SIG-M5 treated with dmso at 0.1 percent for 504 hours (cell line): Measurements from ENCODE around the gene GSC2.

ENCODE experiments used
- DNase-seq: peaks from one replicate; lab custom pipeline; 2025; ENCODE audit not compliant: unreplicated experiment; lab: John Stamatoyannopoulos, UW

The GSC2 gene

DNA sequence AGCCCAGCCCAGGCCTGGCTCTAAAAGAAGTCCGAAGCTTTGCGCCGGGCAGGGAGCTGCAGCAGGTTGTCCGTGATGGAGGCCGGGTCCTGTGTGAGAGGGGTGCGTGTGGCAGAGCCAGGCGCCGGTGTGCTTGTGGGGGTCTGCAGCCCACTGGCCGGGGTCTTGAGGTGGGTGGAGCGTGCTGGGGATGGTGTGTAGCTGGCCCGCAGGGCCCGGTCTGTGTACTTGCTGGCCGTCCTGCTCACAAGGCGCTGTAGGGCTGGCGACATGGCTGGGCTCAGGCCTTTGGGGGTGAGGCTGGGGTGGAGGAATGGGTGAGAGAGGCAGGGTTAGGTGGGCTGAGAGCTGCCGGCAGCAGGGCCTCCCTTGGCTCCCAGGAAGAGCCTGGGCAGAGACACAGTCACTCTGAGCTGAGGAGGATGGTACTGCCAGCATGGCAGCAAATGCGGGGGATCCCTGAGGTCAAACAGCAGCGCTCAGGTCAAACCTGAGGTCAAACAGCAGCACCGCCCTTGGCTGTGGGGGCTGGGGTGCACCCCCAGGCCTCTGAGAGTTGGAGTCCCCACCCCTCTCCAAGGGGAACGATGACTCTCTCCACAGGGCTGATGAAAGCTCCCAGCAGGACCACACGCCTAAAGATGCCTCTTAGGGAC, 15.8 kb downstream of the GSC2 start:
- DNase-seq = no peak

DNA sequence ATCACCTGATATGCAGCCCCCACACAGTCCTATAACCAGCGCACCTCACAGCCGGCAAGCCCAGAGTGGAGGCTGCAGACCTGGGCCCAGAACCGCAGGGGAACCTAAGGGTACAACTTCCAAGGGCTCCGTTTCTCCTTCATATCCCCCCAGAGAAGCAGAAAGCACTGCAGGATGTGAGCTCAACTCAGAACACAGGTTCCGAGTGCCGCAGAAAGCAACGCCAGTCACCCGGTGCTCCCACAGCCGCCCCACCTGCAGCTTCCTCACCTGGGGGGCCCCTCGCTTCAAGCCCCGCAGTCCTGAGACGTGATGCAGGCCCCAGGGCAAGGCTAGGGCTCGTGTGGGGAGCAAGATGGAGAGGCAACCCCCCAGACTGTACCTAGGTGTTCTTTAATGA, 16.5 kb downstream of the GSC2 start:
- no peak for DNase-seq

DNA sequence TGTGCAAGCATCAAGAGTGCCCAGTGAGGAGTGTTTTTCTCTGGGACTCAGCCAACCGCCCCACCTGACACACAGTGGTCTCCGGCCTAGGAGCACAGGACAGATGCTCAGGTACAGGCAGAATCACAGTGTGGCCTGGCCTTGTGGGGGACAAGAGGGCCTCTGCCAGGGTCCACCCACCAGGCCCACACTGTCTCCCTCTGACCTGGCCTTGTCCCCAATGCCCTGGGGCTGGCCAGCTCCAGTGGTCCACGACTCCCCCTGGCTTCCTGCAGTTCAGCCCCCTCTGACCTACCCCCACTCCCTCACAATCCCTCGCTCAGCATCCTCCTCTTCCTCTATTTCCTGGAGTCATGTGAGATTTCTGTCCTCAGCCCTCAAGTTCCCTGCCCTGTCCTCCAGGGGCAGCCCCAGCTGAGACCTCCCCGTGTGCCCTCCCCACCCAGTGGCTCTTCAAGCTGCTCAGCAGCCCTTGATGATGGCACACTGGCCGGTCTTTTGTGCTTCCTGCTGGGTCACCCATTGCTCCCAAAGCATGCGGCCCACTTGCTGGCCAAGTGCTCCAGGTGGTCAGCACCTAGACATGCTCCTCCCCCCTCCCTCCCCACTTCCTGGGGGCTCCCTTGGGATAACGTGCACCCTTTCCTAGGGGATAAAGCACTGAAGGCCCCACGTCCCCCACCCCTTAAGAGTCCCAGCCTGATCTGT, 17.2 kb downstream of the GSC2 start:
- no peak for DNase-seq

DNA sequence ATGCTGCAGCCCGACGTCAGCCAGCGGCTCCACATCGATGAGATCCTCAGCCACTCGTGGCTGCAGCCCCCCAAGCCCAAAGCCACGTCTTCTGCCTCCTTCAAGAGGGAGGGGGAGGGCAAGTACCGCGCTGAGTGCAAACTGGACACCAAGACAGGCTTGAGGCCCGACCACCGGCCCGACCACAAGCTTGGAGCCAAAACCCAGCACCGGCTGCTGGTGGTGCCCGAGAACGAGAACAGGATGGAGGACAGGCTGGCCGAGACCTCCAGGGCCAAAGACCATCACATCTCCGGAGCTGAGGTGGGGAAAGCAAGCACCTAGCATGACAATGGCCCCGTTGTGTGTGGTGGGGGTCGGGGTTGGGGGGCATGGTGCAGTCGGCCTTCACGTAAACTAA, 17.9 kb downstream of the GSC2 start:
- DNase-seq = no peak

DNA sequence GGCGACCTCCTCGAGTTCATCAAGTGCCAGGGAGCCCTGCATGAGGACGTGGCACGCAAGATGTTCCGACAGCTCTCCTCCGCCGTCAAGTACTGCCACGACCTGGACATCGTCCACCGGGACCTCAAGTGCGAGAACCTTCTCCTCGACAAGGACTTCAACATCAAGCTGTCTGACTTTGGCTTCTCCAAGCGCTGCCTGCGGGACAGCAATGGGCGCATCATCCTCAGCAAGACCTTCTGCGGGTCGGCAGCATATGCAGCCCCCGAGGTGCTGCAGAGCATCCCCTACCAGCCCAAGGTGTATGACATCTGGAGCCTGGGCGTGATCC, 18.4 kb downstream of the GSC2 start:
- no peak for DNase-seq

DNA sequence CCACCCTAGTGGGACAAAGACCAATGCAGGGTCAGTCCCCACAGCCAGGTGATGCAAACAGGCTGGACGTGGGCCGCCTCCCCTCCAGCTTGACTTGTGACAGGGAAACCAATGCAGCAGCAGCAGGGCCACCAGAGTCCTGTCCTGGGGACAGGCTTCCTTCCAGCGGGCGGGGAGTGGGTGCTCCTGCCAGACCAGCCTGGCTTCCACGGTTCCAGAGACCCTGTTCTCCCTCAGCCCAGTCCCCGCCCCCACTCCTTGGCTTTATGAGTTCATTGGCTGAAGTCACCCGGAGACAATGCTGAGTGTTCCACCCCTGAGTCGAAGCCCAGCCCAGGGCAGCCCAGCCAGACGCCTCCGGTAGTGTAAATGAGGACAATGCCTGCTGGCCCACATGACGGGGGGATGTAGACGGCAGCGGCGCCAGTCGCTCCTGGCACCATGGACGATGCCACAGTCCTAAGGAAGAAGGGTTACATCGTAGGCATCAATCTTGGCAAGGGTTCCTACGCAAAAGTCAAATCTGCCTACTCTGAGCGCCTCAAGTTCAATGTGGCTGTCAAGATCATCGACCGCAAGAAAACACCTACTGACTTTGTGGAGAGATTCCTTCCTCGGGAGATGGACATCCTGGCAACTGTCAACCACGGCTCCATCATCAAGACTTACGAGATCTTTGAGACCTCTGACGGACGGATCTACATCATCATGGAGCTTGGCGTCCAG, 19.0 kb downstream of the GSC2 start, which contains the start of gene TSSK2:
Gene TSSK2 (plus strand): TSS at position 350 of the 726 bp plus-strand sequence. CDS start 92 bp downstream, at position 442.
- DNase-seq = no peak

DNA sequence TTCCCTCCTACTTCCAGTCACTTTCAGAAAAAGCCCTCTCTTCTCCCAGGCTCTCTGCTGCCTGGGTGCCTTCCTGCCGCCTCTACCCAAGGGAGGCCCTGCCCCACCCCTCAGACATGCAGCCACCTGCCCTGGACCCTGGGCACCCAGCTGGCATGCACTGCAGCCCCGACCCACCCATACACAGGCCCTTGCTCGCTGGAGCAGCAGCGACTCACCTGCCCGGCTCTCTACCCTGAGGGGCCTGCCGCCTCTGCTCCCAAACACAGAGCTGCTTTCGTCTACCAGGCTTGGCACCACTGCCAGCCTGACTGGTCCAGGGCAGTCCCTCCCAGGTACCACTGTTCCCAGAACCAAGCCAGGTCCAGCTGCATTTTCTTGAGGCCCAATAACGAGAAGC, 20.2 kb downstream of the GSC2 start:
- no peak for DNase-seq

DNA sequence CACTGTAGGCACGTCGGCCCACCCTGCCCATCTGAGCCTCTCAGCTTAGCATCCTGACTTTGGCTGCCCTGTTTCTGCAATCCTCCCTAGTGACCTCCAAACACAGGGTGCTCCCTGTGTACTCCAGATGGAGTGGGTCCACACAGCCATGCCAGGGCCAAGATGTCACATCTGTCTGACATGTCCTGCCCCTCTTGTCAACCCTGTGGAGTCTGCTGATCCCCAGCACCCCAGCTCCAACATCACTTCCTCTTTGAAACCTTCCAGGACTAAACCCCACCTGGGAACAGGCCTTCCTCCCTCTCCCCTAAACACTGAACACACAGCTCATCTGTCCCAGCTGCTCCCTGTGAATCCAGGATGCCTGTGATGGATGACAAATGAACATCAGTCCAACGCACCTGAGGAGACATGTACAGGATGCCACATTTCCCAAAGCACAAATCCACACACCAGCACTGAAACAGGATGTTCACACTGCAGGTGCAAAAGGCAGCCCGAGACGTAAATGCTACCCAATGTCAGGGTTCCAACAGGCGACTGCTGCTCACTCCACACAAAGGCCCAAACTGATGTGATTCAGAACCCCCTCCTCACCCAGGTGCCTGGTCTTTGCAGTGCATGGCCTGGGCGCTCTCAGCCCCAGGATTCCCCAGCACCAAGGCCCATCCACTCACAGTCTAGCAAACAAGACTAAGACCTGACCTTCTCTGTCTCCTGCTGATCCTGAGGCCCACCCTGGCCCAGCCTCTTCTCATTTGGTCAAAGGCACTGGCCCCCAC, 21.0 kb downstream of the GSC2 start:
- DNase-seq = no peak

DNA sequence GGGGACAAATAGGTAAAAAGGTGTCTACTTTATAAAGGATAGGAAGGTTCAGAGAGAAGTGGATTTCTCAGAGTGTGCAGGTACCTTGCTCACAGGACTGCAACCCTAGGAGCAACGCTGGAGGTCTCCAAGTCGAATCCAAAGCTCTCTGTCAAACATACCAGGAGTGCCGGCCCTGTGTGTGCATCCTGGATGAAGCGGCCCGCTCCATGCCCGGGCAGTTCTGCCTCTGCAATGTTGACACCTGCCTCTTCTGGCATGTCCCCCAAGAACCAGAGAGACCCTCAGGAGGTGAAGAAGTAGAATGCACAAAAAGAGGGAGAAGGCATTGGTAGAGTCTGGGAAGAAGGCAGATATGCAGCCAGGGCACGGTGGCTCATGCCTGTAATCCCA, 22.1 kb downstream of the GSC2 start:
- no peak for DNase-seq

DNA sequence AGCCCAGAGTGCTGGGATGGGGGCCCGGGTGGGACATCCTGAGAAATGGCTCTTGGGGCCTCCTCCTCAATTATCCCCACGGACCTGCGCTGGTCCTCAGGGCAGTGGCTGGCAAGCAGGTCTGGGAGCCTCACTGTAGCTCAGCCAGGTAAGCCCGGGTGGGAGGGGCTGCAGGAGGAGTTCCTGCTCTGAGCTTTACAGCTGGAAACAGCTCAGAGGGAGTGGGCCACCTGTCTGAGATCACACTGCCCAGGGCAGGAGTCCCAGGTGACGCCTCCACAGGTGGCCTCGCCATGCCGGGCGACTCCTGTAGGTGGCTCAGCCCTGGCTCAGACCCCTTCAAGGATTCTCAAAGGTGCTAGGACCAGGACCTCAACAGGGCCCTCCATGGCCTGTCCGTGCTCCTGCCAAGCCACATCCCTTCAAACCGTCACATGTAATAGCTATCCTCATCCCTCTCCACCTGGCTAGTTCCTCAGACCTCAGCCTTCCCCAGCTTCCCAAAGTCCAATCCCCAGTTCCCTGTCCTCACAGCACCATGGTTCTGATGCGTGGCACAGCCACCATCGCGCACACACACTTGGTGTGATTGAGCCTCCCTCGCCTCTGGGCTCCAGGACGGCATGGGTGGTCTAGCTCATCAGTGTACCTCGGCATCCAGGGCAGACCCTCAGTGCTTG, 22.6 kb downstream of the GSC2 start:
- DNase-seq = no peak

DNA sequence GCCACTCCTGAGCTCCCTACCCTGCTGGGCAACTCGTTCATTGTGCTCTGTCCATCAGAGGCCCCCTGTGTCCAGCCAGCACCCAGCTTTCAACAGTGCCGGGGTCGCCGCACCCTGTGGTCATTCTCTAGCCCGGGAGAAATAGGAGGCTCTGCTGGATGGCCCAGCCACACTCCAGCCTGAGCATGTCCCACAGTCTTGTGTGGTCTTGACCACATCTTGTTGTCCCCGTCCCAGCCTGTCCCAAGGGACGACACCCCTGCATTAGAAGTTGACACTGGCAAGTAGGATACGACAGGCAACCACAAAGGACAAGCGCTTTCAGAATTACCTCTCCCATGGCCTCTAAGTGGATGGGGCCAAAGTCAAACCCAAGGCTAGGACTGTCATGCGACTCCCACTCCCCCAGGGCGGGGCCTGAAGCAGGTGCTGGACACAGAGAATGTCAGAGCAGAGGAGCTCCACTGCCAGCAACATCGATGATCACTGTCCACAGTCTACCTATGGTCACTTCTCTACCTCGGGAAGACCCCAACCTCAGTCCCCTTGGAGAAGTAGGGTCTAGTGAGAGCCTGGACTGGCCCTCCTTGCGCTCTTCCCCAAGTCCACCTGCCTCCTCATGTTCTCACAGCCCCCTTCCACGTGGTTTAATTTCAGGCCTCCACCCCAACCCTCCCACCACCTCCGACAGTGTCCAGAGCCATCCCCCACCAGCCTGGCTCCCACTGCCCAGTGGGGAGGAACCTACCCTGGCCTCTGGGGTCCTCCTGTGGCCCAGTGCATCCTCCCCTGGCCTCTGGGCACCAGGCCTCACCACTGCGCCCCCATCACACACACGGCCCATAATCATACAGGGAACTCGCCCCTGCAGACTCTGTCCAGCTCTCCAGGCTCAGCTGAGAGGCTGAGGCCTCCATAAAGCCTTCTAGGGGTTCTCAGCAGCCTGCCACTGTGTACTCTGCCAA, 23.5 kb downstream of the GSC2 start:
- no peak for DNase-seq

DNA sequence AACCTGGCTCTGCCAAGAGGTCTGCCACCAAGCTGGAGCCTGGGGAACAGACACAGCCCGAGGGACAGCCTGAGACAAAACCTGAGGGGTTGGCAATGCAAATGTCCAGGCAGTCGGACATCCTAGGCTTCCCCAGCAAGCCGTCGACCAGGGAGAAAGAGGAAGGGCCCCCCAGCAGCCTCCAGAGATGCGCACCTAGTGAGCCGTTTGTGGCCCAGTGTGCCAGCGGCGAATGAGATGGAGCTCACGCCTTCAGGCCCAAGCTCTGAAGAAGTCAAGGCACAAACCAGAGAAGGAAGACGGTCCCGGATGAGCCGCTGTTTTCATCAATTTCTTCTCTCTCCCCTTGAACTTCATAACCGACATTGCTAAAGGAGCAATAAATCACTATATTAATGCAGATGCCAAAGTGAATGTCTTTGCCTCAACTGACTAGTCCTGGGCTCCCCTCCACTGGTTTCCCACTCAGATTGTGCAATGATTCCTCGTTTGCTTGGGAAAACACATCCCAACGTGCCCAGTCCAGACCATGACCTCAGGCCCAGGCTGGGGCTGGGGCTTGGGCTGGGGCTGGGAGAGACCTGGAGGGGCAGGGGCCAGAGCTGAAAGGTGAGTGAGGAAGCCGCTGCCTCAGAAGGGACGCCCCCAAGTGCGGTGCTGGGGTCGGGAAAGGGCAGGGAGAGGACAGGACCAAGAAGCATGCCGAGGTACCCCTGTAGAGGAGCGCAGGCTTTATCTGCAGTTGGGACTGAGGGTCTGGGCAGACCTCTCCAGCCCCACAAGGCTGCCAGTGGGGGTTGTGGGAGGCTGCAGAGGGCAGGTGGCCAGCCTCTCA, 24.4 kb downstream of the GSC2 start:
- no peak for DNase-seq

DNA sequence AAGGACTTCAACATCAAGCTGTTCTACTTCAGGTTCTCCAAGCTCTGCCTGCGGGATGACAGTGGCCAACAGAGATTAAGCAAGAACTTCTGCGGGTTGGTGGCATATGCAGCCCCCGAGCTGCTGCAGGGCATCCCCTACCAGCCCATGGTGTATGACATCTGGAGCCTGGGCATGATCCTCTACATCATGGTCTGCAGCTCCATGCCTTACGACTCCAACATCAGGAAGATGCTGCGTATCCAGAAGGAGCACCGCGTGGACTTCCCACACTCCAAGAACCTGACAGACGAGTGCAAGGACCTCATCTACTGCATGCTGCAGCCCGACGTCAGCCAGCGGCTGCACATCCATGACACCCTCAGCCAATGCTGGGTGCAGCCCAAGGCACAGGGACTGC, 25.1 kb downstream of the GSC2 start:
- DNase-seq = no peak

DNA sequence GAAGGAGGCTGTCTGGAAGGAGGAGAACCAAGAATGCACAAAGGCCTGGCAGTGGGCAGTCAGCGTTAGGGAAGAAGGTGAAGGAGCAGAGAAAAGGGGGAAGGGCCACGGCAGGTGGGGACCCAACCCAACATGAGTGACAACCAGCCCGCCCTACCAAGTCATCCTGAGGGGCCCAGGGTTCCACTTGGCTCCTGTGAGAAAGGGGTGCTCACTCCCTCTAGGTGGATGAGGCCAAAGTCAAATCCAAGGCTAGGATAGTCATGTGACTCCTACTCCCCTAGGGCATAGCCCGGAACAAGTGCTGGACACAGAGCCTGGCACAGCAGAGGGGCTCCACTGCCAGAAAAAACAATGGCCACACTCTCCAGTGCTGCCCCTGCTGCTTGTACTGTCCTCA, 25.7 kb downstream of the GSC2 start:
- DNase-seq = no peak

DNA sequence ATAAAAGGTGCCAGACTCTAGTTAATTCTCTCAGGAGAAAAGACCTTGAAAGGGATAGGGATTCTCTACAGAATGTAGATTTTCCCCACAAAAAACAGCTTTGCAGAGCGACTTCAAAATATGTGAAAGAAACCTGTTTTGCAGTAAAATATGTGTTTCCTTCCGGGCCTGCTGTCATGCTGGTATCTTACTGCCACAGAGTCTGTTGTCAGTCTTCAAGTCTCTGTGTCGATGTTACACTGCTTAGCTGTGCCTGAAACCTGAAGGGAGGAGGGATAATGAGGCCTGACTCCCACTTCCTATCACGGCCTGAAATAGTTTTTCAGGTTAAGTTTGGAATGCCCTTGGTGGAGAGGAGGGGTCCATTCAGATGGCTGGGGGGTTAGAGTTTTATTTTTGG, 26.2 kb downstream of the GSC2 start:
- no peak for DNase-seq

DNA sequence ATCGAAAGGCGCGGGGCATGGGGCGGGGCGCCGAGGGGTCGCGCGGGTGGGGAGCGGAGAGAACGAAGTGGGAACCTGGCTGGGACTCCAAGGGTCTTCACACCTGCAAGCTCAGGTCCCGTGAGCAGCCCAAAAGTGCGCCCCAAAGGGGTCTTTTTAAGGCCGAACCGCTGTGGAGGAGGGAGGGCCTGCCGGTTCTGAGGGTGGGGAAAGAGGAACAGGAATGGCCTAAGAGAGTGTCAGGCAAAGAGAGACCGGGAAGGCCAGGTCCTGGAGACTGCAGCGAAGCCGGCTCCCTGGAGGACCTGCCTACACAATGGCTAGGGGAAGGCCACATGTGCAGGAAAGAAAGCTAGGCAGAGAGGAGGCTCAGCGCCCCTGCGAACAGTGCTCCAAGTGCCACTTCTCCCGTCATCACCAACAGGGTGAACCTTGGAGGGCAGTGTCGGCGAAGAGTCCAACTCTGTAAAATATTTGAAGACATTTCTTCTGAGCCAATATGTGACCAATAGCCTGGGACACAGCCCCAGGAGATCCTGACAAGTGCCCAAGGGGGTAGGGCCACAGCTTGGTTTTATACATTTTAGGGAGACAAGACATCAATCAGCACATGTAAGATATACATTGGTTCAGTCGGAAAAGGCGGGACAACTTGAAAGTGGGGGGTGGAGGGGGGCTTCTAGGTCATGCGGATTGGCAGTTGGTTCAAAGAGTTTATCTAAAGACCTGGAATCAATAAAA, 27.2 kb downstream of the GSC2 start:
- no peak for DNase-seq

DNA sequence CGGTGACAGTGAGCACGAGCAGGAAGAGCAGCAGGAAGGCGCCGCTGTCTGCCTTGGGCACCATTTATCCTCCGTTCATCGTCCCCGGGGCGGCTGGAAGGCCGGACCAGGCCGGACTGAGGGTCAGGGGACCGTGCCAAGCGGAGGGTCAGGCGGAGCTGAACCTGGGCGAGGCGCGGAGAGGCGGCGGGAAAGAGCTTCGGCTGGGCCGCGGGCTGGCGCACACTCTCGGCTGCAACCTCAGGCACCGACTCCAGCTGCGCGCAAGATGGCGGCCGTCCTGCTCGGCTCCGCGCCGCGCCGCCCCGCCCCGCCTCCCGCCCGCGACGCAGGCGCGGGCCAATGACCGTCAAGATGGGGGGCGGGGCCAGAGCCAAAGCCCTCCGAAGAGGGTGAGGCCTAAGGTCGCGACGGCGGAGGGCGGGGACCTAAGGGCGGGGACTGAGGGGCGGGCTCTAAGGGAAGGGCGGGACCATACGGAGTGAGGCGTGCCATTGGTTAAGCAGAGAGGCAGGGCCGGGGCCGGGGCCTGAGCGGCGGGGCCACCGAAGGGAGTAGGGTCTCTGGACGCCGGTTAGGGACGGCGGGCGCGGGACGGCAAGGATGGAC, 27.8 kb downstream of the GSC2 start, which contains the start of gene DGCR2:
Gene DGCR2 (minus strand): TSS at position 270 of the 609 bp plus-strand sequence. CDS start 206 bp downstream, at position 64.
- peak; percentile 89 for DNase-seq
